Neural cell (in vitro differentiated cells): Measurements from ENCODE around the gene FOXP4. TPM values are rescaled to one million over a fixed set of nuclear protein-coding genes. Genes with fewer than 3 reads are reported as not detected.

ENCODE experiments used
- H2AFZ ChIP-seq: fragments of 200-600, 300-800 bp; sonication (generic), shearing (Covaris generic); 2 replicates; pipeline ENCODE4 v1.6.0; 2014; ENCODE audit warnings: low read depth, mild to moderate bottlenecking, antibody characterized with exemption, low read length, moderate library complexity
- H3F3A ChIP-seq: fragments of 200-600 bp; shearing (Covaris generic); 2 replicates; pipeline ENCODE4 v1.6.1; 2016; ENCODE audit warnings: mild to moderate bottlenecking, moderate library complexity, mixed read lengths, antibody characterized with exemption, low read length; ENCODE audit not compliant: insufficient read depth, poor library complexity, severe bottlenecking
- H3K27ac ChIP-seq: fragments of 200-600, 300-800 bp; sonication (generic), shearing (Covaris generic); 2 replicates; pipeline ENCODE4 v1.5.1; 2014; ENCODE audit warnings: mild to moderate bottlenecking, low read length, moderate library complexity
- H3K27me3 ChIP-seq: fragments of 300-800, 200-600 bp; sonication (generic), shearing (Covaris generic); 2 replicates; pipeline ENCODE4 v1.6.0; 2014; ENCODE audit warnings: mild to moderate bottlenecking, low read depth, low read length, moderate library complexity; ENCODE audit not compliant: insufficient read depth
- H3K36me3 ChIP-seq: fragments of 300-800, 200-600 bp; sonication (generic), shearing (Covaris generic); 2 replicates; pipeline ENCODE4 v1.5.1; 2014; ENCODE audit warnings: mild to moderate bottlenecking, antibody characterized with exemption, low read length, moderate library complexity; ENCODE audit not compliant: insufficient read depth
- H3K4me2 ChIP-seq: fragments of 300-800, 200-600 bp; sonication (generic), shearing (Covaris generic); 2 replicates; pipeline ENCODE4 v1.6.0; 2014; ENCODE audit warnings: mild to moderate bottlenecking, low read length
- H3K4me3 ChIP-seq: fragments of 300-800, 200-600 bp; sonication (generic), shearing (Covaris generic); 2 replicates; pipeline ENCODE4 v1.5.1; 2014; ENCODE audit warnings: mild to moderate bottlenecking, low read length, moderate library complexity
- H3K79me2 ChIP-seq: fragments of 200-600 bp; shearing (Covaris generic); replicated peaks from 2 replicates; pipeline ENCODE4 v1.6.0; 2014; ENCODE audit warnings: mild to moderate bottlenecking, low read length, moderate library complexity; ENCODE audit not compliant: insufficient read depth
- H3K9ac ChIP-seq: fragments of 300-800, 200-600 bp; sonication (generic), shearing (Covaris generic); 2 replicates; pipeline ENCODE4 v1.6.1; 2016; ENCODE audit warnings: mild to moderate bottlenecking, low read length, mixed read lengths
- H3K9me2 ChIP-seq: fragments of 200-600 bp; shearing (Covaris generic); 2 replicates; pipeline ENCODE4 v1.6.1; 2016; ENCODE audit warnings: mild to moderate bottlenecking, low read length, mixed read lengths; ENCODE audit not compliant: insufficient read depth
- H3K9me3 ChIP-seq: fragments of 200-600, 300-800 bp; sonication (generic), shearing (Covaris generic); 2 replicates; pipeline ENCODE4 v1.6.1; 2016; ENCODE audit warnings: mild to moderate bottlenecking, mixed run types, low read length, moderate library complexity, mixed read lengths
- H4K20me1 ChIP-seq: fragments of 200-600 bp; shearing (Covaris generic); 2 replicates; pipeline ENCODE4 v1.6.1; 2016; ENCODE audit warnings: mild to moderate bottlenecking, mixed run types; ENCODE audit not compliant: insufficient read depth
- CTCF ChIP-seq: fragments of 450-650 bp; IDR thresholded peaks from 2 replicates; pipeline ENCODE4 v1.5.1; 2014; ENCODE audit warnings: antibody characterized with exemption, mild to moderate bottlenecking, moderate library complexity; ENCODE audit not compliant: poor library complexity, severe bottlenecking
- EP300 ChIP-seq: fragments of 450-650 bp; conservative IDR thresholded peaks from 2 replicates; pipeline ENCODE4 v1.6.1; 2014; ENCODE audit warnings: antibody characterized with exemption, mild to moderate bottlenecking, moderate library complexity; ENCODE audit not compliant: poor library complexity, severe bottlenecking
- EZH2 ChIP-seq: fragments of 200-600, 300-800 bp; shearing (Covaris generic), sonication (generic); IDR thresholded peaks from 2 replicates; pipeline ENCODE4 v1.6.1; 2014; ENCODE audit warnings: antibody characterized with exemption, low read length, borderline replicate concordance, mild to moderate bottlenecking; ENCODE audit not compliant: insufficient read depth, poor library complexity, severe bottlenecking
- MXI1 ChIP-seq: fragments of 450-650 bp; conservative IDR thresholded peaks from 2 replicates; pipeline ENCODE4 v1.6.1; 2014; ENCODE audit warnings: antibody characterized with exemption, mild to moderate bottlenecking; ENCODE audit not compliant: poor library complexity, severe bottlenecking
- POLR2AphosphoS5 ChIP-seq: IDR thresholded peaks from 2 replicates; pipeline ENCODE4 v1.6.1; 2012
- RAD21 ChIP-seq: fragments of 450-650 bp; conservative IDR thresholded peaks from 2 replicates; pipeline ENCODE4 v1.6.1; 2014; ENCODE audit warnings: antibody characterized with exemption, mild to moderate bottlenecking, moderate library complexity
- REST ChIP-seq: IDR thresholded peaks from 2 replicates; pipeline ENCODE4 v1.6.1; 2012; ENCODE audit warnings: borderline replicate concordance
- SMC3 ChIP-seq: fragments of 450-650 bp; conservative IDR thresholded peaks from 2 replicates; pipeline ENCODE4 v1.6.1; 2014; ENCODE audit warnings: antibody characterized with exemption, mild to moderate bottlenecking, moderate library complexity; ENCODE audit not compliant: poor library complexity
- TAF1 ChIP-seq: IDR thresholded peaks from 2 replicates; pipeline ENCODE4 v1.6.1; 2012; ENCODE audit warnings: low read depth
- polyA plus RNA-seq: library from polyadenylated mRNA; depleted of rRNA; stranded (reverse); fragments of >200 nt; gene quantifications from 2 replicates; pipeline ENCODE4 v1.2.3, GENCODE V29; 2014

FOXP4 gene
- polyA plus RNA-seq, 1 donor from 2014 or later = 7.1 TPM

- no peaks in the 10 kb centered on the region for H4K20me1 ChIP-seq
- H3K9me2 ChIP-seq = no peaks in the 10 kb centered on the region
- H3K9ac ChIP-seq = no peak overlapping the region
- H3K4me3 ChIP-seq = no peak overlapping the region
- TF ChIP-seq POLR2AphosphoS5 (no peak), MXI1 (no peak), EZH2 (no peak), SMC3 (no peak), EP300 (no peak), TAF1 (no peak), REST (no peak), RAD21 (no peak), CTCF (no peak)
- no peaks in the 10 kb centered on the region for H3K9me3 ChIP-seq
- no peaks in the 10 kb centered on the region for H3K36me3 ChIP-seq
- no peak overlapping the region for H3K4me2 ChIP-seq
- no peak overlapping the region for H2AFZ ChIP-seq
- H3F3A ChIP-seq = no peaks in the 10 kb centered on the region
- no peaks in the 10 kb centered on the region for H3K79me2 ChIP-seq
- no peak overlapping the region for H3K27ac ChIP-seq
- H3K27me3 ChIP-seq = peaks cover 5% of the 10 kb centered on the region
These were observed 34.6 kb upstream of the FOXP4 start for GRCh38 chr6:41511443-41512060.

DNA sequence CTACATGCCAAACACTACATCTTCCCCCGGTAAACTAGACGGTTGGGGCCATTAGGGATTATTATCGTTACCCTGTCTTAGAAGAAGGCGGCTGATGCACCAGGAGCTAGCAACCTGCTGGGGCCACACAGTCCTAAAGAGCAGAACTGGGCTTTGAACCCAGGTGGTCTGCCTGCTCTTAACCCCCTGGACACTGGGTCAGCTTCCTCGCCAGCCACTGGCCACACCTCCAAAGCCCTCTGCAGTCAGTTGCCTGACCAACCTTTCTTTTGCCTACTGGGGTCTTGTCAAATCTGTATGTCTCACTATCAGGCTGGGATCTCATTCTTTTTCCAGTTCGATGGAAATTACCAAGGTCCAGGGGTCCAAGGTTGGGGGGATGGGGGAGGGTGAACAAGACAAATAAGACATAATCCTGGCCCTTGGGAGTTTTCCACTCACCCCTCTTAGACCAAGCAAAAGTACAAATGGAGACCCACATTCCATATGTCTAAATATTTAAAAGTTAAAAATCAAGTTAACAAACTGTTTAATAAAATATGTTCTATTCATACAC is 34.0 kb upstream of the FOXP4 start:
- H3K9me2 ChIP-seq = no peaks in the 10 kb centered on the region
- no peak overlapping the region for H3K4me2 ChIP-seq
- H2AFZ ChIP-seq = no peak overlapping the region
- TF ChIP-seq MXI1 = no peak
- no peak for TF ChIP-seq EZH2
- no peak for TF ChIP-seq EP300
- no peaks in the 10 kb centered on the region for H4K20me1 ChIP-seq
- no peak overlapping the region for H3K4me3 ChIP-seq
- no peak overlapping the region for H3K9ac ChIP-seq
- no peaks in the 10 kb centered on the region for H3K36me3 ChIP-seq
- H3K79me2 ChIP-seq = no peaks in the 10 kb centered on the region
- peaks cover 2% of the 10 kb centered on the region for H3K27me3 ChIP-seq
- H3K9me3 ChIP-seq = no peaks in the 10 kb centered on the region
- H3K27ac ChIP-seq = no peak overlapping the region
- H3F3A ChIP-seq = no peaks in the 10 kb centered on the region
